Measurements from ENCODE around the gene GREB1. TPM values are rescaled to one million over a fixed set of nuclear protein-coding genes. Genes with fewer than 3 reads are reported as not detected.

The GREB1 gene
- total RNA-seq, 1 donor from 2014 or later: 26.6 TPM

- Mint-ChIP-seq H3K9me3 (peaks cover 13% of the 10 kb centered on the region), H3K4me3 (no peak overlapping the region), H3K27ac (no peak overlapping the region), H3K27me3 (ENCODE audit: low read depth) (peaks cover 51% of the 10 kb centered on the region), H3K36me3 (peaks cover 4% of the 10 kb centered on the region), H3K4me1 (no peaks in the 10 kb centered on the region)
- TF ChIP-seq CTCF (IDR thresholded peaks at IDR 0.05; ENCODE audit: unreplicated experiment): no peak
- DNase-seq (ENCODE audit: low spot score in 2 of 2, unreplicated experiment in 2 of 2): no peak
These were observed 129.6 kb downstream of the GREB1 start for GRCh38 chr2:11663427-11663826.

GRCh38 chr2:11665028-11665427, 131.2 kb downstream of the GREB1 start:
- Mint-ChIP-seq H3K4me1 (no peaks in the 10 kb centered on the region), H3K27me3 (ENCODE audit: low read depth) (peaks cover 47% of the 10 kb centered on the region), H3K36me3 (peaks cover 4% of the 10 kb centered on the region), H3K4me3 (no peak overlapping the region), H3K27ac (no peak overlapping the region), H3K9me3 (peaks cover 13% of the 10 kb centered on the region)
- no peak for TF ChIP-seq CTCF (IDR thresholded peaks at IDR 0.05; ENCODE audit: unreplicated experiment)
- no peak for DNase-seq (ENCODE audit: low spot score in 2 of 2, unreplicated experiment in 2 of 2)

GRCh38 chr2:11665510-11666362, 131.9 kb downstream of the GREB1 start:
- H3K27ac Mint-ChIP-seq: no peak overlapping the region
- no peaks in the 10 kb centered on the region for H3K4me1 Mint-ChIP-seq
- TF ChIP-seq CTCF (IDR thresholded peaks at IDR 0.05; ENCODE audit: unreplicated experiment): no peak
- H3K36me3 Mint-ChIP-seq: peaks cover 4% of the 10 kb centered on the region
- peaks cover 50% of the 10 kb centered on the region for H3K27me3 Mint-ChIP-seq (ENCODE audit: low read depth)
- H3K9me3 Mint-ChIP-seq: peaks cover 13% of the 10 kb centered on the region
- peak in 1 of 2 experiments; percentile 9 for DNase-seq (ENCODE audit: low spot score in 2 of 2, unreplicated experiment in 2 of 2)
- no peak overlapping the region for H3K4me3 Mint-ChIP-seq

GRCh38 chr2:11667194-11667593, 133.3 kb downstream of the GREB1 start:
- peaks cover 9% of the 10 kb centered on the region for H3K9me3 Mint-ChIP-seq
- no peak overlapping the region for H3K27ac Mint-ChIP-seq
- H3K27me3 Mint-ChIP-seq (ENCODE audit: low read depth): peaks cover 57% of the 10 kb centered on the region
- no peak overlapping the region for H3K4me3 Mint-ChIP-seq
- H3K36me3 Mint-ChIP-seq: peaks cover under 1% of the 10 kb centered on the region
- no peaks in the 10 kb centered on the region for H3K4me1 Mint-ChIP-seq
- TF ChIP-seq CTCF (IDR thresholded peaks at IDR 0.05; ENCODE audit: unreplicated experiment): no peak
- peak in 1 of 2 experiments; percentile 20 for DNase-seq (ENCODE audit: low spot score in 2 of 2, unreplicated experiment in 2 of 2)

- Mint-ChIP-seq H3K4me1 (no peaks in the 10 kb centered on the region), H3K27me3 (ENCODE audit: low read depth) (peaks cover 63% of the 10 kb centered on the region), H3K4me3 (no peak overlapping the region), H3K36me3 (no peaks in the 10 kb centered on the region), H3K9me3 (peaks cover 4% of the 10 kb centered on the region), H3K27ac (peak overlapping the region; percentile 18)
- DNase-seq (ENCODE audit: low spot score in 2 of 2, unreplicated experiment in 2 of 2): no peak
- TF ChIP-seq CTCF (IDR thresholded peaks at IDR 0.05; ENCODE audit: unreplicated experiment): no peak
These were observed 134.2 kb downstream of the GREB1 start for GRCh38 chr2:11667866-11668637.

Data from mesothelial cell of epicardium (in vitro differentiated cells).